ENCODE data around the gene ABCC8. TPM values are rescaled to one million over a fixed set of nuclear protein-coding genes. Genes with fewer than 3 reads are reported as not detected.

ABCC8 gene
- total and polyA plus RNA-seq, 2 of the 8 experiments (the other 6 are each of a cell fraction or from before 2014, with no cell fraction given) = 3.7 to 4.9 TPM

GRCh38 chr11:17443000-17443399, 33.6 kb downstream of the ABCC8 start (continued):
- TF ChIP-seq SRF (IDR thresholded peaks at IDR 0.05; ENCODE audit: low read depth, low read length) (no peak), KDM4A (IDR thresholded peaks at IDR 0.05; ENCODE audit: low read depth, low read length, severe bottlenecking) (no peak), ASH2L (IDR thresholded peaks at IDR 0.05; ENCODE audit: low read length) (no peak), SP4 (IDR thresholded peaks at IDR 0.05; ENCODE audit: low read length) (no peak), EGR1 (IDR thresholded peaks at IDR 0.05; ENCODE audit: borderline replicate concordance, low read depth, low read length) (no peak), RXRA (IDR thresholded peaks at IDR 0.05; ENCODE audit: insufficient read depth, low read depth, low read length) (no peak), SIRT6 (IDR thresholded peaks at IDR 0.05; ENCODE audit: low read length) (no peak)
